Common myeloid progenitor, CD34-positive (primary cell): ENCODE results near the gene PTP4A1.
A peak's percentile ranks its signal among the peaks of the same experiment; 100 is the strongest.

ENCODE experiments used
- CTCF ChIA-PET: fragments of 350-600 bp; sonication (Branson Sonifier 250); formaldehyde crosslinking; loops from one replicate; lab custom pipeline; 2021; ENCODE audit warnings: antibody characterized with exemption; lab: Charles Lee
- POLR2A ChIA-PET: fragments of 350-600 bp; sonication (Branson Sonifier 250); formaldehyde crosslinking; loops from one replicate; lab custom pipeline; 2021; ENCODE audit warnings: antibody characterized with exemption; lab: Charles Lee
- DNase-seq, 3 donors: peaks; one replicate each; pipeline versions ENCODE4 v3.0.0 to v3.0.0-alpha.2; 2013
- H3K27ac ChIP-seq, 2 experiments: 1 replicate in 1 of 2; 2 replicates in 1 of 2; pipeline ENCODE4 v1.7.0; 2013; ENCODE audit warnings: inconsistent platforms in 2 of 2, low read length in 2 of 2, mild to moderate bottlenecking in 2 of 2, low read depth in 1 of 2, moderate library complexity in 1 of 2; ENCODE audit not compliant: severe bottlenecking in 2 of 2, insufficient read depth in 1 of 2, poor library complexity in 1 of 2
- H3K27me3 ChIP-seq, 5 experiments: replicated peaks in 2 of 5; 1 replicate in 3 of 5; 2 replicates in 2 of 5; pipeline versions ENCODE4 v1.6.1 to v1.7.0; 2013; ENCODE audit warnings: low read length in 4 of 5, mild to moderate bottlenecking in 2 of 5, moderate library complexity in 2 of 5, inconsistent platforms in 1 of 5; ENCODE audit not compliant: insufficient read depth in 5 of 5, control insufficient read depth in 4 of 5
- H3K36me3 ChIP-seq, 4 experiments: 1 replicate in 2 of 4; 2 replicates in 2 of 4; pipeline versions ENCODE4 v1.6.1 to v1.7.0; 2013; ENCODE audit warnings: low read length in 3 of 4, control low read depth in 1 of 4, mild to moderate bottlenecking in 1 of 4; ENCODE audit not compliant: control insufficient read depth in 4 of 4, insufficient read depth in 4 of 4
- H3K4me1 ChIP-seq, 4 experiments: 1 replicate in 3 of 4; 2 replicates in 1 of 4; pipeline versions ENCODE4 v1.6.1 to v1.7.1; 2013; ENCODE audit warnings: low read length in 3 of 4, mild to moderate bottlenecking in 3 of 4, control low read depth in 1 of 4, inconsistent platforms in 1 of 4, moderate library complexity in 1 of 4; ENCODE audit not compliant: control insufficient read depth in 4 of 4, insufficient read depth in 4 of 4; ENCODE audit errors: control extremely low read depth in 1 of 4
- H3K4me3 ChIP-seq, 7 experiments: 1 replicate in 4 of 7; 2 replicates in 3 of 7; pipeline versions ENCODE4 v1.5.1 to v1.7.0; 2013; ENCODE audit warnings: mild to moderate bottlenecking in 7 of 7, low read length in 6 of 7, moderate library complexity in 6 of 7, inconsistent platforms in 2 of 7, low read depth in 2 of 7, control low read depth in 1 of 7; ENCODE audit not compliant: insufficient read depth in 4 of 7, control insufficient read depth in 1 of 7; ENCODE audit errors: extremely low read depth in 1 of 7
- H3K9me3 ChIP-seq, 5 experiments: 1 replicate in 4 of 5; 2 replicates in 1 of 5; pipeline versions ENCODE4 v1.6.1 to v1.7.1; 2013; ENCODE audit warnings: low read length in 4 of 5, mild to moderate bottlenecking in 2 of 5, inconsistent platforms in 1 of 5, low read depth in 1 of 5, moderate library complexity in 1 of 5; ENCODE audit not compliant: control insufficient read depth in 4 of 5, insufficient read depth in 2 of 5; ENCODE audit errors: control extremely low read depth in 1 of 5
- WGBS: methylation state at CpG from one replicate; pipeline ENCODE4 v1.1.5; 2013; ENCODE audit not compliant: insufficient coverage; 5-methylcytosine and 5-hydroxymethylcytosine counted together

The PTP4A1 gene

DNA sequence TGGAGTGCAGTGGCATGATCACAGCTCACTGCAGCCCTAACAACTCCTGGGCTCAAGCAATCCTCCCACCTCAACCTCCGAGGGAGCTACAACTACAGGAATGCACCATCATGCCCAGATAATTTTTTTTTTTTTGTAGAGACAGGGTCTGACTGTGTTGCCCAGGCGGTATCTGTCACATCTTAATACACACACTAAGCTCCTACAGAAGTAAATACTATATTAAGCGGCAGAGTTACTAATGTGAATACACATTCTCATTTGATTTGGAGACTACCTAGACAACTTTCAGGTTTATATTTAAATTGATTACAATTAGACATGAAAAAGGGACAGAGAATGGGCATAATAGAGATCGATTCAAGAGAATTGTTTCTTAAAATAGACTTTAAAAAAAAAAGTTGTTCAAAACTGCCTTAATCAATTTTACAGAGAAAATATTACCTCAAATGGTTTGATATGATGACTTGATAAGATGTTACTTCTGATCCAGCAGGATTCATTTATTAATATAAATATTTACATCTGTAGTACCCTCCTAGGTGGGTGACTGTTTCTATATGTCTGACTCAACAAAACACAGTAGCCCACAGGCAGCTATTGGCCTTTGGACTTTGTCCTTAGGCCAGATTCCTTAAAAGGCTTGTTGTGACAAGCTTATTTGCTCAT lies 7.1 kb upstream of the PTP4A1 start:
- Histone ChIP-seq H3K27me3 (no peaks in the 10 kb centered on the region), H3K9me3 (peaks cover 0 to 6% (median 0%) of the 10 kb centered on the region in 5 experiments), H3K4me3 (no peak overlapping the region), H3K36me3 (no peaks in the 10 kb centered on the region), H3K27ac (no peak overlapping the region), H3K4me1 (peaks cover 0 to 2% (median 0%) of the 10 kb centered on the region in 4 experiments)
- CTCF ChIA-PET = interaction anchor here (0.9 to 1.6 kb wide), 4 partner anchors 8 to 213 kb away, joined by 3 to 4 read pairs (median 4); no protein-coding TSS in a partner anchor
- WGBS = 100% methylated on average over 1 of the region's 4 CpGs
- no peak for DNase-seq
- POLR2A ChIA-PET = no interaction called here

DNA sequence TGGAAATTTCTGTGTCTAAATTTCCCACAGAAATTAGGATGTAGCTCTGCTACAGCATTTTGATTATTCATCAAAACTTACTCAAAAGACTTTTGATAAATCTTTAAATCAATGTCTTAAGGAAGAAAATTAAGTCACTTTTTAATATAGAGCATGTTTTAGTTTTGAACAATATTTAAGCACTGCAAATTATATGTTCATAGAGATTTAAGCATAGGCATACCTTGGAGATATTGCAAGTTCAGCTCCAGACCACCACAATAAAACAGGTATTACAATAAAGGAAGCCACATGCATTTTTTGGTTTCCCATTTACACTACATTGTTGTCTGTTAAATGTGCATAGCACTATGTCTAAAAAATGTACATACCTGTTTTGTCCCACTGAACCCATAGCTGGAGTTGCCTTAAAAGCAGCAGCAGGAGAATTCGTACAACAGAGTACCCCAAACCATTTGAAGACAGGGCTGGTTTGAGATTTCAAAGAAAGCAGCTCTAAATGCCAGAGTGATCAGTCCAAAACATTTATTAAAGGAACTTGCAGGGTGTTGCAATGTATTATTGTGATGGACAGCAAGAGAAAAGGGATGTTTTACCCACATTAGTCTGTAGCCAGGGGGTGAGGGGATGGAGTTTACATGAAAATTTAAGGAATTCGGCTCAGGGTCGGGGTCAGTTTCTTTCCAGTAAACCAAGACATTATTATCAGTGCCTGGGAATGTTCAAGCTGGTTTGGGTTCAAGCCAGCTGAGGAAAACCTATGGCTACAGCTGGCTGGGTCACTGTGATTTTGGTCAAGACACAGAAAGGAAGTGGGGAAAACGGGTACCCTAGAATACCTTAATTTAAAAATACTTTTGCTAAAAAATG lies 6.3 kb upstream of the PTP4A1 start:
- Histone ChIP-seq H3K9me3 (peaks cover 0 to 6% (median 0%) of the 10 kb centered on the region in 5 experiments), H3K36me3 (no peaks in the 10 kb centered on the region), H3K4me3 (no peak overlapping the region), H3K27ac (no peak overlapping the region), H3K4me1 (peaks cover 0 to 2% (median 0%) of the 10 kb centered on the region in 4 experiments), H3K27me3 (no peaks in the 10 kb centered on the region)
- WGBS = 100% methylated on average over 2 of the region's 4 CpGs
- ChIA-PET CTCF (interaction anchor here (0.9 to 1.6 kb wide), 4 partner anchors 7 to 213 kb away, joined by 3 to 4 read pairs (median 4); no protein-coding TSS in a partner anchor), POLR2A (no interaction called here)
- DNase-seq = no peak

DNA sequence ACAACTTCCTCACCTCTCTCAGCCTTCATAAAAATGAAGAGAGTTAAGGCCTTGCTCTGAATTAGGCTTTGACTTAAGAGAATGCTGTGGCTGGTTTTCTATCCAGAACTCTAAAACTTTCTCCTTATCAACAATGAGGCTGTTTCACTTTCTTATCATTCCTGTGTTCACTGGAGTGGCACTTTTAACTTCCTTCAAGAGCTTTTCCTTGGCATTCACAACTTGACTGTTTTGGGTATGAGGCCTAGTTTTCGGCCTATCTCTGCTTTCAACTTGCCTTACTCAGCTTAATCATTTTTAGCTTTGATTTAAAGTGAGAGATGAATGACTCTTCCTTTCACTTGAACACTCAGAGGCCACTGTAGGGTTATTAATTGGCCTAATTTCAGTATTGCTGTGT lies 4.3 kb upstream of the PTP4A1 start:
- H3K4me3 ChIP-seq = no peak overlapping the region
- ChIA-PET CTCF (interaction anchor here (0.6 kb wide), 1 partner anchor 97 kb away, joined by 3 read pairs; no protein-coding TSS in a partner anchor), POLR2A (no interaction called here)
- H3K4me1 ChIP-seq = peaks cover 3 to 7% (median 6%) of the 10 kb centered on the region in 4 experiments
- no peaks in the 10 kb centered on the region for H3K27me3 ChIP-seq
- peaks cover 0 to 6% (median 0%) of the 10 kb centered on the region in 5 experiments for H3K9me3 ChIP-seq
- no peak overlapping the region for H3K27ac ChIP-seq
- H3K36me3 ChIP-seq = no peaks in the 10 kb centered on the region
- no peak for DNase-seq
- no CpG with 5 or more reads among the region's 1 CpG for WGBS

DNA sequence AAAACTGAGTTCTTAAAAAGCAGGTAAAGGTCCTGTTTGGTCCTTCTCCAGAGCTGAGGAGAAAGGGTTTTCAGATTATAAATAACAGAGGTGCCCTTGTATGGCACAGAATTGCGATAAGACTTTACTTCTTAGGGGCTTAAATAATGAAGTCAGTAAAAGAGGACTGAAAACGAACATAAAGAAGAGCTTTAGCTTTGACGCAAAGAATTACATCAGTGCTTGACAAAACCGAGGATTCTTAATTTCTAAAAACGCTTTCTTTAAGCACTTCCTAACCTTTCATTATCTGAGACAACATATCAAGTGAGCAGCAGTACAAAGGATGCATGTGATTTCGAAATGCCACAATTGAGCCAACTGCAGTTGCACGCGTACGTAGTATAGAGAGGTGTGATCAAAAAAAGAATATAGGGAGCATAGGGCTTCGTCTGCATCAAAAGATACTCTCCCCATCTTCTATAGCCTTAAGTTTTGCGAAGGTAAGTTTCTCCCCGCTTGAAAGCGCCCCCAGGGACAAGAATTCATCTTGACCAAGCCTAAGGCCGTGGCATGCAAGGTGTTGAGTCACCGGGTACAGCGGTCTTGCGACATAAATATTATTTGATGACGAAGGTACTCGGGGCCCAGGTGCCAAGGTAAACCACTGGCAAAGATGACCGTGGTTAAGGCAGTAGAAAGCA lies 778 bp upstream of the PTP4A1 start:
- Histone ChIP-seq H3K9me3 (peaks cover 0 to 6% (median 0%) of the 10 kb centered on the region in 5 experiments), H3K27ac (peak overlapping the region in 1 of 2 experiments; percentile 77), H3K36me3 (peaks cover 0 to 5% (median 2%) of the 10 kb centered on the region in 4 experiments), H3K4me3 (peak overlapping the region; percentile 63 to 87 (median 77)), H3K4me1 (peaks cover 8 to 24% (median 16%) of the 10 kb centered on the region in 4 experiments), H3K27me3 (no peaks in the 10 kb centered on the region)
- no peak for DNase-seq
- CTCF ChIA-PET = interaction anchor here (1.1 to 1.2 kb wide), 2 partner anchors 219 to 231 kb away, joined by 4 read pairs; no protein-coding TSS in a partner anchor
- POLR2A ChIA-PET = no interaction called here
- WGBS = 28% methylated on average over 19 of the region's 20 CpGs

DNA sequence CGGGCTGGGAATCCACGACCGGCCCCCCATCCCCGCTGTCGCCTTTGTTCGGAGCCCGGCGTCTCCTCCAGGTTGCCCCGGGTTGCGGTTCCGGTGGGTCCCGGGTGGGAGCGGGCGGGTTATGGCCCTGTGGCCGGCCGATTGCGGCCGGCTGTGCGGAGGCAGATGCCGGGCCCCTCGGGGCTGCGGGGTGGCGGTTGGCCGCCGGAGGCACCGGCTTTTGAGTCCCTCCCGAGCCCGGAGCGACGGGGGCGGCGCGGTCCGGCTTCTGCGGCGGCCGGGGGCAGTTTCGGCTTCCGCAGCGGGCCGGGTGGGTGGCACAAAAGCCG lies 431 bp downstream of the PTP4A1 start:
- H3K36me3 ChIP-seq = peaks cover 3 to 16% (median 9%) of the 10 kb centered on the region in 4 experiments
- DNase-seq = no peak
- WGBS = 0% methylated on average over 39 of the region's 42 CpGs
- peak overlapping the region; percentile 74 to 87 (median 85) for H3K4me3 ChIP-seq
- peaks cover 8 to 24% (median 16%) of the 10 kb centered on the region in 4 experiments for H3K4me1 ChIP-seq
- ChIA-PET POLR2A (interaction anchor here (0.7 kb wide), 1 partner anchor 40 kb away, joined by 3 read pairs; no protein-coding TSS in a partner anchor), CTCF (interaction anchor here (1.1 to 1.6 kb wide), 2 partner anchors 7 to 13 kb away, joined by 3 to 4 read pairs; no protein-coding TSS in a partner anchor)
- H3K27me3 ChIP-seq = no peaks in the 10 kb centered on the region
- peak overlapping the region; percentile 75 to 92 for H3K27ac ChIP-seq
- H3K9me3 ChIP-seq = no peaks in the 10 kb centered on the region

DNA sequence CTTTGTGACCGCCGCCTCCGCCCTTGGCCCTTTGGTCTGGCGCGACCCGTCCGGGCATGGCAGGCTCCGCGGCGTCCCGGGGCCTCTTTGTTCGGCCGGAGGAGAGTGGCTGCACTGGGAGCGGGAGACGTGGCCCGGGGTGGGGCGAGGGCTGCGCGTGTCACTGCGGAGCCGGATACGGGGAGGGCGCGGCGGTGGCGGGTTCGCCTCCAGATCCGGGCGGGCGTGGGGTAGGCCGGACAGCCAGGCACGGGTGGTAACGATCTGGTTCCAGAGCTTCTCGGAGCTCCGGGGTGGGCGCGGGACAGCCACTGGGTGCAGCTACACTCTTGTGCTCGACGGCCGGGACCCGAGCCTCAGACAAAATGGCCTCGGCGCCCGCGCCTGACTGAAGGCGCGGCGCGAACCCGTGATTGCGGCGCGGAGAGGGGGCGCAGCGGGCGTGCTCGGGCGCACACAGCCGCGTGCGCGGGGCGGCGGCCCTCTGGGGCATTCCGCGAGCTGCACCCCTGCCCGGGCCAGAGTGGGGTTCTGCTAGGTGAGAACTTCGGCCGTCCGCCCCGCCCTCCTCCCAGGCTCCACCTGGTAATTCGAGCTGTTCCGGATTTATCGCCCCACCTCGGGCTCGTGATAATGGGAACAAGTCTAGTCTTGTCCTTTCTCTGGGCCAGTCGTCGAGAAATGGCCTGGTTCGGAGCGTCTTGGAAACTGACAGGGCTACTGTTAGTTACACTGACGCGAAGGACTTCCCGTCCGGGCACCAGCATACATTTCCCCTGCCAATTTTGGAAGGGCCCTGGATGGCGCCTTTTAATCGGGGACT lies 1.0 kb downstream of the PTP4A1 start:
- H3K27me3 ChIP-seq = no peaks in the 10 kb centered on the region
- peak; percentile 55 to 81 (median 72) for DNase-seq
- peaks cover 8 to 24% (median 16%) of the 10 kb centered on the region in 4 experiments for H3K4me1 ChIP-seq
- POLR2A ChIA-PET = interaction anchor here (0.7 to 1.2 kb wide), 2 partner anchors 40 to 62 kb away, joined by 3 to 5 read pairs; partner anchors contain the start of gene PHF3
- peak overlapping the region; percentile 75 to 92 for H3K27ac ChIP-seq
- H3K36me3 ChIP-seq = peaks cover 3 to 21% (median 11%) of the 10 kb centered on the region in 4 experiments
- WGBS = 0% methylated on average over 83 of the region's 86 CpGs
- peak overlapping the region; percentile 74 to 87 (median 85) for H3K4me3 ChIP-seq
- no peaks in the 10 kb centered on the region for H3K9me3 ChIP-seq
- CTCF ChIA-PET = interaction anchor here (0.9 to 2.1 kb wide), 6 partner anchors 8 to 229 kb away, joined by 3 to 8 read pairs (median 4); no protein-coding TSS in a partner anchor
